ENCODE measurements around the gene C19orf33. TPM values are rescaled to one million over a fixed set of nuclear protein-coding genes. Genes with fewer than 3 reads are reported as not detected.

C19orf33 gene
- total RNA-seq, 1 experiment from 2014 or later = not detected

Other genes starting within 250 kb of the C19orf33 start
- 10.5 and 10.6 TPM in 2 replicates for gene DPF1, start 80.0 kb upstream of the C19orf33 start, total RNA-seq (2014; rRNA removed; shearing (Covaris generic))
- gene PPP1R14A, start 47.9 kb upstream of the C19orf33 start, total RNA-seq (2014; rRNA removed; shearing (Covaris generic)) = not detected in 2 replicates
- gene SPINT2, start 39.7 kb upstream of the C19orf33 start, total RNA-seq (2014; rRNA removed; shearing (Covaris generic)) = not detected in 2 replicates
- gene YIF1B, start 11.7 kb downstream of the C19orf33 start, total RNA-seq (2014; rRNA removed; shearing (Covaris generic)) = 68.1 and 92.4 TPM in 2 replicates
- 0.03 and 0.34 TPM in 2 replicates for gene KCNK6, start 15.6 kb downstream of the C19orf33 start, total RNA-seq (2014; rRNA removed; shearing (Covaris generic))
- gene CATSPERG, start 31.6 kb downstream of the C19orf33 start, total RNA-seq (2014; rRNA removed; shearing (Covaris generic)) = 0.08 TPM in 1 of 2 replicates, not detected in the other
- 248 and 454 TPM in 2 replicates for gene PSMD8, start 70.3 kb downstream of the C19orf33 start, total RNA-seq (2014; rRNA removed; shearing (Covaris generic))
- 0.47 and 0.71 TPM in 2 replicates for gene GGN, start 83.8 kb downstream of the C19orf33 start, total RNA-seq (2014; rRNA removed; shearing (Covaris generic))
- 0.79 and 1.0 TPM in 2 replicates for gene SPRED3, start 84.4 kb downstream of the C19orf33 start, total RNA-seq (2014; rRNA removed; shearing (Covaris generic))
- 22.9 and 41.5 TPM in 2 replicates for gene FAM98C, start 98.8 kb downstream of the C19orf33 start, total RNA-seq (2014; rRNA removed; shearing (Covaris generic))
- gene RASGRP4, start 122.0 kb downstream of the C19orf33 start, total RNA-seq (2014; rRNA removed; shearing (Covaris generic)) = not detected in 2 replicates
- not detected in 2 replicates for gene RYR1, start 129.4 kb downstream of the C19orf33 start, total RNA-seq (2014; rRNA removed; shearing (Covaris generic))